DND-41 (cell line): ENCODE measurements around the gene CTIF.

Source experiments
- ATAC-seq: fragments of 200-7000 bp; cut with Tn5 transposase; 3 replicates; pipeline ENCODE4 v1.9.1; 2021; ENCODE audit warnings: low read depth; ENCODE audit not compliant: insufficient read depth
- DNase-seq: peaks from one replicate; pipeline ENCODE4 v3.0.0-alpha.2; 2020
- H2AFZ ChIP-seq: 2 replicates; pipeline ENCODE4 v1.6.0; 2012; ENCODE audit warnings: low read depth, low read length
- H3K27ac ChIP-seq: 2 replicates; pipeline ENCODE4 v1.5.1; 2012; ENCODE audit warnings: low read length, inconsistent platforms
- H3K27me3 ChIP-seq: fragments of 200-600 bp; sonication (generic); 2 replicates; pipeline ENCODE4 v1.6.0; 2012; ENCODE audit warnings: low read length, mild to moderate bottlenecking, inconsistent platforms; ENCODE audit not compliant: insufficient read depth, poor library complexity
- H3K36me3 ChIP-seq: 2 replicates; pipeline ENCODE4 v1.5.1; 2012; ENCODE audit warnings: low read length, inconsistent platforms; ENCODE audit not compliant: insufficient read depth
- H3K4me1 ChIP-seq: 2 replicates; pipeline ENCODE4 v1.5.1; 2012; ENCODE audit warnings: mild to moderate bottlenecking, low read length; ENCODE audit not compliant: insufficient read depth
- H3K4me2 ChIP-seq: 2 replicates; pipeline ENCODE4 v1.6.0; 2012; ENCODE audit warnings: mild to moderate bottlenecking, moderate library complexity, low read length, inconsistent platforms; ENCODE audit not compliant: insufficient read depth
- H3K4me3 ChIP-seq, 2 experiments: fragments of 200-600 bp in 1 of 2; shearing (Covaris generic) in 1 of 2; 2 replicates each; pipeline ENCODE4 v1.5.1; 2012 to 2016; ENCODE audit warnings: inconsistent platforms in 2 of 2, low read length in 2 of 2, mild to moderate bottlenecking in 2 of 2, low read depth in 1 of 2, moderate library complexity in 1 of 2
- H3K79me2 ChIP-seq: 2 replicates; pipeline ENCODE4 v1.6.0; 2012; ENCODE audit warnings: low read length, inconsistent platforms; ENCODE audit not compliant: insufficient read depth
- H3K9ac ChIP-seq: 2 replicates; pipeline ENCODE4 v1.6.0; 2012; ENCODE audit warnings: low read depth, mild to moderate bottlenecking, inconsistent platforms, low read length, moderate library complexity
- H3K9me3 ChIP-seq: 2 replicates; pipeline ENCODE4 v1.5.1; 2012; ENCODE audit warnings: low read length, moderate library complexity, mild to moderate bottlenecking, inconsistent platforms; ENCODE audit not compliant: insufficient read depth, severe bottlenecking
- H4K20me1 ChIP-seq: 2 replicates; pipeline ENCODE4 v1.6.0; 2012; ENCODE audit warnings: low read length; ENCODE audit not compliant: insufficient read depth
- EZH2 ChIP-seq: IDR thresholded peaks from 3 replicates; pipeline ENCODE4 v1.6.1; 2012; ENCODE audit warnings: borderline replicate concordance, low read depth, mild to moderate bottlenecking, moderate library complexity, low read length, inconsistent platforms; ENCODE audit not compliant: severe bottlenecking
- TF ChIP-seq, protein P1 (sequence below): IDR thresholded peaks from 2 replicates; pipeline ENCODE4 v1.5.1; 2012; ENCODE audit warnings: borderline replicate concordance, low read length, moderate library complexity, mild to moderate bottlenecking; ENCODE audit not compliant: poor library complexity, severe bottlenecking; ENCODE audit errors: extremely low read depth

Gene CTIF

DNA sequence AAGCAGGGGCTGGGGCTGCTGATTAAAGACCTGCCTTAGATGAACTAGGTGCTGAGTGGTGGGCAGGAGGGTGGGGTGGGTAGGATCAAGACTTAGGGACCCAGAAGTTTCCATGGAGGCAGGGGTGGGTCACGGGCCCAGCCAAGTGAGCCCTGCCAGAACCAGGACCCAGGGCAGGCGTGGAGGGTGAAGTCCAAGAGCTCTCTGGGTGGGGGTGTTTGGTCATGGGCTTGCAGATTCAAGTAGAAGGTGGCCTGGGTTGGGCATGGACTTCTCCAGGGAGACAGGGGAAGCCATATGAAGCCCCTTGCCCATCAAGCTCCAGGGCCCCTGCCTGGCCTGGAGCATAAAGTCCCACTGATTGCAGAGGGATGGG lies 243.1 kb downstream of the CTIF start:
- no peak overlapping the region for H3K4me3 ChIP-seq
- TF ChIP-seq, protein P1, sequence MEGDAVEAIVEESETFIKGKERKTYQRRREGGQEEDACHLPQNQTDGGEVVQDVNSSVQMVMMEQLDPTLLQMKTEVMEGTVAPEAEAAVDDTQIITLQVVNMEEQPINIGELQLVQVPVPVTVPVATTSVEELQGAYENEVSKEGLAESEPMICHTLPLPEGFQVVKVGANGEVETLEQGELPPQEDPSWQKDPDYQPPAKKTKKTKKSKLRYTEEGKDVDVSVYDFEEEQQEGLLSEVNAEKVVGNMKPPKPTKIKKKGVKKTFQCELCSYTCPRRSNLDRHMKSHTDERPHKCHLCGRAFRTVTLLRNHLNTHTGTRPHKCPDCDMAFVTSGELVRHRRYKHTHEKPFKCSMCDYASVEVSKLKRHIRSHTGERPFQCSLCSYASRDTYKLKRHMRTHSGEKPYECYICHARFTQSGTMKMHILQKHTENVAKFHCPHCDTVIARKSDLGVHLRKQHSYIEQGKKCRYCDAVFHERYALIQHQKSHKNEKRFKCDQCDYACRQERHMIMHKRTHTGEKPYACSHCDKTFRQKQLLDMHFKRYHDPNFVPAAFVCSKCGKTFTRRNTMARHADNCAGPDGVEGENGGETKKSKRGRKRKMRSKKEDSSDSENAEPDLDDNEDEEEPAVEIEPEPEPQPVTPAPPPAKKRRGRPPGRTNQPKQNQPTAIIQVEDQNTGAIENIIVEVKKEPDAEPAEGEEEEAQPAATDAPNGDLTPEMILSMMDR, result no peak
- no peak for TF ChIP-seq EZH2
- DNase-seq, result no peak

DNA sequence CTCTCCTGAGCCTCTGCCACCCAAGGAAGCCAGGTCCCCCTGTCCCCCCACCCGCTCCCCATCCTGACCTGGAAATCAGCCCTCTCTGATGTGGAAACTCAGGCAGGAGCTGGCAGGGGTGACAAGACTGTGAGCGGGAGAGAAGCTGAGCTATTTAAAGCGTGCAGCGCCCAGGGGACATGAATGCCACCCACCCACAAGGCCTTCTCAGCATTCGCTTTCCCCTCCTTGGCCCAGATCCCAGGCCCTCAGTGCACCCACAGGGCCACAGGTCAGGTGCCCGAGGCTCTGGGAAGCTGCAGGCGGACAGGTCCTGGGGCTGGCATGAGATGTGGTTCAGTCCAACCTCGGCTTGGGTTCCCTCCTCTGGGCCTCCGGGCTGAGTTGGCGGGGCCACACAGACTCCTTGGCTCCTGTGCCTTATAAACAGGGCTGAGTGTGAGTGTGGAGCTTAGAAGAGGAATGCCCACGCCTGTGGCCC lies 243.6 kb downstream of the CTIF start:
- TF ChIP-seq, protein P1, result no peak
- TF ChIP-seq EZH2, result no peak
- Histone ChIP-seq H2AFZ (no peak overlapping the region), H3K36me3 (no peaks in the 10 kb centered on the region), H3K4me1 (no peaks in the 10 kb centered on the region), H3K27me3 (no peaks in the 10 kb centered on the region), H3K4me3 (no peak overlapping the region), H4K20me1 (no peaks in the 10 kb centered on the region), H3K9me3 (no peaks in the 10 kb centered on the region), H3K9ac (no peak overlapping the region), H3K4me2 (no peak overlapping the region), H3K27ac (no peak overlapping the region), H3K79me2 (no peaks in the 10 kb centered on the region)
- no peak for DNase-seq
- ATAC-seq, result no peak

More for the DNA sequence above, 243.1 kb downstream of the CTIF start:
- Histone ChIP-seq H3K9me3 (no peaks in the 10 kb centered on the region), H3K27me3 (no peaks in the 10 kb centered on the region), H3K79me2 (no peaks in the 10 kb centered on the region), H3K27ac (no peak overlapping the region), H3K9ac (no peak overlapping the region), H3K4me1 (no peaks in the 10 kb centered on the region), H3K36me3 (no peaks in the 10 kb centered on the region), H2AFZ (no peak overlapping the region), H3K4me2 (no peak overlapping the region), H4K20me1 (no peaks in the 10 kb centered on the region)
- ATAC-seq, result no peak

DNA sequence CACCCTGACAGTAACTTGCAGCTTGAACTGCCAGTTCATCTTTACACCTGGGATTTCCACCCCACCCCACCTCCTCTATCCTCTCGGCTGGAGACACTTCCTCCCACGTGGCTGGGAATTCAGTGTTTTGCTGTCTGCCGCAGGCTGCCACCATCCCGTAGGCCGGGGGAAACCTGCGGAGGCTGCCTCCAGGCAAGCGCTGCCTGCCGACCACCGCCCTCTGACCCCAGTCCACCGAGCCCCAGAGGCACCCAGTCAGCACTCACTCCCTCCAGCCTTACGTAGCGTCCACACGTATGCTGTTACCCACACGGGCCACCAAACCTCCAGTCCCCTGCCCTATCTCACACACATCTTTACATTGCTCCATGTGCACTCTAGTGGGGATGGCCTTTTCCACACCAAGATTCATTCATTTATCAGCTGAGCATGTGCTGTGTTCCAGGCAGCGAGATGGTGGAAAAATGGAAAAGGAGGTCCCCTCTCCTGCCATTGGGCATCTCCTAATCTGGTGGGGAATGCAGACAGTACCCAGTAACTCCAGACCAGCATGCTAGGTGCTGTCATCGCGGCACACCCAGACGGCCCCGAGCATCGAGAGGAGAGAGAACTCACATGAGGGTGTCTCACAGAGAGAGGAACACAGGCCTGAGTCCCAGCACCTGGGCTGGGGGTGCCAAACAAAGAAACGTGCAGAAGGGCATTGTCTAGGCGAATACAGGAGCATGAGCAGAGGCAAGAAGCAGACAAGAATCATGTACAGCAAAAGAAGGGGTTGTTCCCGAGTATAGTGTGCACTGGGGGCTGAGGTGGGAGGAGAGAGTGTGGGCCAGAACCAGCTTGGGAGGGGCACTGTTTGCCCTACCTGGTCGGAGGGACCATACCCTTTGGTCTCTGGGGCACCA lies 245.0 kb downstream of the CTIF start:
- DNase-seq (no peak), ATAC-seq (no peak)
- H3K4me3 ChIP-seq, result no peak overlapping the region
- no peak overlapping the region for H2AFZ ChIP-seq
- H3K9me3 ChIP-seq, result no peaks in the 10 kb centered on the region
- no peaks in the 10 kb centered on the region for H4K20me1 ChIP-seq
- TF ChIP-seq EZH2, result no peak
- TF ChIP-seq, protein P1, result no peak
- H3K79me2 ChIP-seq, result no peaks in the 10 kb centered on the region
- no peak overlapping the region for H3K4me2 ChIP-seq
- no peaks in the 10 kb centered on the region for H3K27me3 ChIP-seq
- H3K36me3 ChIP-seq, result no peaks in the 10 kb centered on the region
- H3K27ac ChIP-seq, result no peak overlapping the region
- no peak overlapping the region for H3K9ac ChIP-seq
- no peaks in the 10 kb centered on the region for H3K4me1 ChIP-seq
